Spleen (tissue), 7 donors: ENCODE results near the gene PRDM16.

Experiments used
- CTCF ChIP-seq, 11 experiments: fragments of 200-600 bp in 7 of 11; fragments of 450-650 bp in 4 of 11; sonication (generic) in 4 of 11; IDR thresholded peaks in 8 of 11; conservative IDR thresholded peaks in 3 of 11; 1 replicate in 7 of 11; 2 replicates in 4 of 11; pipeline versions ENCODE4 v1.4.0 to v1.8.0; 2016 to 2021; ENCODE audit warnings: antibody characterized with exemption in 11 of 11, inconsistent platforms in 4 of 11, mild to moderate bottlenecking in 1 of 11
- POLR2AphosphoS5 ChIP-seq, 3 donors: sonication (generic); formaldehyde crosslinking; IDR thresholded peaks; one replicate each; pipeline ENCODE4 v1.5.1; 2017; ENCODE audit warnings: antibody characterized with exemption in 3 of 3
- donor health status: DM: no; HTN: no; CAD: no; lungs with moderate emphysema.
- donor health status: DM: no; HTN: no; CAD: no.
- donor health status: DM: no; HTN: no; CAD: no.

- no peak for TF ChIP-seq CTCF (IDR thresholded peaks at IDR 0.05 in 8 of 11, conservative IDR thresholded peaks at IDR 0.05 in 3 of 11)
- no peak for TF ChIP-seq POLR2AphosphoS5 (IDR thresholded peaks at IDR 0.05)
These were observed 44.4 kb upstream of the PRDM16 start for GRCh38 chr1:3024588-3024987.
